Measurements from ENCODE around the gene SUFU. TPM values are rescaled to one million over a fixed set of nuclear protein-coding genes. Genes with fewer than 3 reads are reported as not detected.

Gene SUFU
- total RNA-seq, 1 experiment from 2014 or later, result 13.1 TPM

- ChIA-PET CTCF (interaction anchor here (0.6 kb wide), 1 partner anchor 1118 kb away, joined by 4 read pairs; no protein-coding TSS in a partner anchor), POLR2A (no interaction called here)
- Mint-ChIP-seq H3K4me3 (no peak overlapping the region), H3K4me1 (no peaks in the 10 kb centered on the region), H3K9me3 (no peaks in the 10 kb centered on the region), H3K27ac (no peak overlapping the region), H3K27me3 (ENCODE audit: low read depth) (no peaks in the 10 kb centered on the region), H3K36me3 (no peaks in the 10 kb centered on the region)
- DNase-seq (ENCODE audit: low spot score), result no peak
- no peak for ATAC-seq
- no peak for TF ChIP-seq ZNF396 (CRISPR knock-in tag; IDR thresholded peaks at IDR 0.05; ENCODE audit: borderline replicate concordance)
- TF ChIP-seq PRDM15 (CRISPR knock-in tag; IDR thresholded peaks at IDR 0.05), result no peak
- TF ChIP-seq MLX (CRISPR knock-in tag; IDR thresholded peaks at IDR 0.05), result no peak
- no peak for TF ChIP-seq SMAD3 (CRISPR knock-in tag; IDR thresholded peaks at IDR 0.05; ENCODE audit: borderline replicate concordance)
- TF ChIP-seq ZMAT4 (CRISPR knock-in tag; IDR thresholded peaks at IDR 0.05), result no peak
- no peak for TF ChIP-seq IRF2 (CRISPR knock-in tag; IDR thresholded peaks at IDR 0.05; ENCODE audit: borderline replicate concordance, low read depth)
- TF ChIP-seq ERG (CRISPR knock-in tag; IDR thresholded peaks at IDR 0.05), result no peak
- TF ChIP-seq JAZF1 (CRISPR knock-in tag; IDR thresholded peaks at IDR 0.05), result no peak
- TF ChIP-seq MAX (CRISPR knock-in tag; IDR thresholded peaks at IDR 0.05), result no peak
- no peak for TF ChIP-seq FOXJ3 (CRISPR knock-in tag; IDR thresholded peaks at IDR 0.05; ENCODE audit: borderline replicate concordance)
- TF ChIP-seq ZNF232 (CRISPR knock-in tag; IDR thresholded peaks at IDR 0.05), result no peak
- TF ChIP-seq SP1 (CRISPR knock-in tag; conservative IDR thresholded peaks at IDR 0.05), result no peak
- no peak for TF ChIP-seq CBFB (CRISPR knock-in tag; IDR thresholded peaks at IDR 0.05; ENCODE audit: low read depth)
- TF ChIP-seq FOXP4 (CRISPR knock-in tag; IDR thresholded peaks at IDR 0.05), result no peak
- TF ChIP-seq E2F5 (CRISPR knock-in tag; IDR thresholded peaks at IDR 0.05), result no peak
- no peak for TF ChIP-seq TEAD4 (CRISPR knock-in tag; IDR thresholded peaks at IDR 0.05)
- TF ChIP-seq NR2C2 (CRISPR knock-in tag; IDR thresholded peaks at IDR 0.05), result no peak
- no peak for TF ChIP-seq ZNF219 (CRISPR knock-in tag; IDR thresholded peaks at IDR 0.05; ENCODE audit: borderline replicate concordance)
- no peak for TF ChIP-seq ZNF416 (CRISPR knock-in tag; IDR thresholded peaks at IDR 0.05)
- TF ChIP-seq ZNF281 (CRISPR knock-in tag; IDR thresholded peaks at IDR 0.05), result no peak
Measured at GRCh38 chr10:102537948-102538347, 34.2 kb downstream of the SUFU start.
